Esophagus mucosa (tissue), 1 donor: Measurements from ENCODE around the gene SIGLEC8. TPM values are rescaled to one million over a fixed set of nuclear protein-coding genes. Genes with fewer than 3 reads are reported as not detected.
"Not testable (repeated sequence)": the region's sequence is repeated elsewhere in the genome, so short reads cannot be mapped to it uniquely, and the experiment has no call there.

Experiments used
- ATAC-seq: fragments of 200-7000 bp; cut with Tn5 transposase; one replicate; pipeline ENCODE4 v1.9.1; 2020
- total RNA-seq: library from RNA; stranded (reverse); gene quantifications from one replicate; pipeline ENCODE4 v1.2.4, GENCODE V29; 2023
- donor health status: DM: yes; HTN: yes; CAD: no.

SIGLEC8 gene
- total RNA-seq, 1 donor from 2014 or later = not detected

DNA sequence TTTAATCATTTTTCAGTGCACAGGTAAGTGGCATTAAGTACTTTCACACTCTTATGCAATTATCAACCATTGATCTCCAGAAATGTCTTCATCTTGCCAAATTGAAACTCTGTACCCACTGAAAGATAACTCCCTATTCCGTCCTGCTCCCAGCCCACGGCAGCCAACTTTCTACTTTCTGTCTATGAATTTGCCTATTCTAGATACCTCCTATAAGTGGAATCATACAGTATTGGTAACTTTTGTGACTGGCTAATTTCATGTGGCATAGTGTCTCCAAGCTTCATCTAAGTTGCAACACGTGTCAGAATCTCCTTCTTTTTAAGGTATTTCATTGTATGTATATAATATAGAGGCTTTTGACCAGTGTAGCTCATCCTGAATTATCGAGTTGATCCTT lies 14.4 kb upstream of the SIGLEC8 start:
- ATAC-seq = no peak

DNA sequence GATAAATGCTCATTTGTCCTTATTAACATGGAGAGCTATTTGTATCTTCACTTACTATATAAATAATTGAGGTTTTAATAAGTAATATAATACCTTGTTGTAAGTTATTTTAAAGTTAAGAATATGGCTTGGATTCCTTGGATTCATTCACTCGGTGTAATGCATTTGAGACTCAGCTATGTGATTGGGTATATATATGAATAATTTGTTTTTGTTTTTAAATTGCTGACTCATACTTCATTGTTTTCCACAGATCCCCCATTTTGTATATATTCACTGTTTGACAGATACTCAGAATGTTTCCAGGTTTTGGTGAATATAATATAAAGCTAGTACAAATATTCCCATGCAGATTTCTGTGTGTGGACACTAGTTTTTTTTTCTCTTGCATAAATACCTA lies 13.3 kb upstream of the SIGLEC8 start:
- ATAC-seq = no peak

DNA sequence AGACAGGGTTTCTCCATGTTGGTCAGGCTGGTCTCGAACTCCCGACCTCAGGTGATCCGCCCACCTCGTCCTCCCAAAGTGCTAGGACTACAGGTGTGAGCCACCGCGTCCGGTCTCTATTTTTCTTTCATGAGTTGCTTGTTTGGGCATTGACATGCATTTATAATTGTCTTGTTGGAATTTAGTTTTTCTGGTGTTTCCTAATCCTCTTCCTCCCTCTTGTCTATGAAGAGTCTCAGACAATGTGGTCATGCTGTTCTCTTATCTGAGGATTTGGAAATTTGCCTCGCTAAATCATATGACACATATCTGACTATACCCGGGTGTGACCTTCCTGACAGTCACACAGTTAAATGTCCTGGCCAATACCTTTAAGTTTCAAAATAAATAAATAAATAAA lies 12.7 kb upstream of the SIGLEC8 start:
- no peak for ATAC-seq

DNA sequence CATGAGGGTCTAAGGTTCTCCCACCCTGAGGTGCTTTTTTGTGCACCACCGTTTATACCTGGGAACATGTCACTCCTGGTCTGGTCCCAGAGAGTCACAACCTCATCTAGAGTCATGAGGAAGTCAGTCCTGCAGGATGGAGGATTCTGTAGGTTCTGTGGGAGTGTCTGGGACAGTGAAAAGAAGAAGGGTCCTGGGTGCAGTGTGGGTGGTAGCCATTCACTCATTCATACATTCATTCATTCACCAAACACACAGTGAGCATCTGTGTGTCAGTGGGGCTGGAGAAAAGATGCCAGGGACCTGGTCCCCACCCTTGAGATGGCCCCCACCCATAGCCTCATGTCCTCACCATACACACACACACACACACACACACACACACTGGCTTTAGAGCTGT lies 11.4 kb upstream of the SIGLEC8 start:
- ATAC-seq = no peak

DNA sequence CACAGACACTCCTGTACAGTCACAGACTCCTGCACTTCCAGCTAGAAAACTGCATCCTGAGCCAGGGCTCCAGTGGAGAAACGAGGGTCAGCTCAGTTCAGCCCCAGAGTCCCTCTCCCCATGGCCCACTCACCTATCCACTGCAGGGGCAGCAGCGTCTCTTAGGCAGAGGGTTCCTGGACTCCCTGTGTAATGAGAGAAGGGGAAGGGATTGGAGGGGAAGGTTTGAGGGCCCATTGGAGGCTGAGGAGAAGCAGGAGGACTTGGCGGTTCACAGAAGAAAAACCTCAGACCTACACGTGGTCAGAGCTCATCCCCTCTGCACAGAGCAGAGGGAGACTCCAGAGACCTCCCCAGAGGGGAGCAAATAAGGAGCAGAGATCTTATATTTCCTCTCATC lies 10.9 kb upstream of the SIGLEC8 start:
- no peak for ATAC-seq

DNA sequence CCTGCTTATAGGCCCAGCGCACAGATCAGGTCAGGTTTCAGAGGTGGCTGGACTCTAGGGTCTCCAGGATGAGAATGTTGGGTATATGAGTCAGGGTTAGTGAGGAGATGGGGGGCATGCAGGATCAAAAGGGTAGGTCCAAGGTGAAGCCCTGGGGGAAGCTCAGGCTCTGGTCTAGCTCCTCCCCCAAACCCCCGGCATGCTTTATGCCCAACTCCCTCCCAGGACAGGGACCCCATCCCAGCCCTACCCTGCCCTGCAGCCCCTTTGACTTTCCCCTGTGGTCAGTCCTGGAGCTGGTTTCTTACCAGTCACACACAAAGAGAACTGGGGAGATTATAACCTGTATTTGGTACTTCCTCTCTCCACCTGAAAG lies 10.3 kb upstream of the SIGLEC8 start:
- ATAC-seq = no peak

DNA sequence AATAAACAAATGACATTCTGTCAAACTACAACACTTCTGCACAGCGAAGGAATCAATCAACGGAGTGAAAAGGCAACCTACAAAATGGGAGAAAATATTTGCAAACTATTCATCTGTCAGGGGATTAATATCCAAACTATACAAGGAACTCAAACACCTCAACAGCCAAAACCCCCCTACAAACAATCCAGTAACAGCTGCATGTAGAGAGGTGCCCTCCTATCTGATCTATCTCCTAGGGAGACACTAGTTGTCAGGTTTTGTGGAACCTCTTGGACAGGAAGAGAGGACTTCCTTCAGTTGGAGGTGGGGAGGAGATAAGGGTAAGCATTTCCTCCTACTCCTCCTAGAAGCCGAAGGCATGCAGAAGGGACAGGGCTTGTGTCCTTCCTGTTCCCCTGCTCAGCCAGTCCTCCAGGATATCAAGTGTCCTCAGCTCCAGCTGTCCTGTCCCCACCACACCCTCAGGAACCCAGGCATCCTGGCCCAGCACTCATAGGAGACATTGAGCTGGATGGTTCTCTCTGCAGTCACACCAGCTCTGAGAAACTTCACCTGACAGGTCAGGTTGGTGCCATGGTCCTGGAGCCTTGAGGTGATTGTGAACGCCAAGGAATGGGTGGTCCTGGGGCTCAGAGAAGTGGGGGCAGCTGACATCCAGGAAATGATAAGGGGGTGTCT lies 9.8 kb upstream of the SIGLEC8 start:
- no peak for ATAC-seq

DNA sequence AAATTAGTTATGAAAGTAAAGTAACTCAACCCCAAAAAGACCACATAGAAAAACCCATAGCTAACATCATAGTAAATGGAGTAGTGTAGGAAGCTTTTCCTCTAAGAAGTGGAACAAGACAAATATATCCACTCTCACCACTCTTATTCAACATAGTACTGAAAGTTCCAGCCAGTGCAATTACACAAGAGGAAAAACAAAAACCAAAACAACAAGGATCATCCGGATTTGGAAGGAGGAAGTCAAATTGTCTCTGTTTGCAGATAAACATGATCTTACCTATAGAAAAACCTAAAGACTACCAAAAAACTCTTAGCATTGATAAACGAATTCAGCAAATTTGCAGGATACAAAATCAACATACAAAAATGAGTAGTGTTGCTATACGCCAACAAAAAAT lies 8.5 kb upstream of the SIGLEC8 start:
- ATAC-seq = no peak

DNA sequence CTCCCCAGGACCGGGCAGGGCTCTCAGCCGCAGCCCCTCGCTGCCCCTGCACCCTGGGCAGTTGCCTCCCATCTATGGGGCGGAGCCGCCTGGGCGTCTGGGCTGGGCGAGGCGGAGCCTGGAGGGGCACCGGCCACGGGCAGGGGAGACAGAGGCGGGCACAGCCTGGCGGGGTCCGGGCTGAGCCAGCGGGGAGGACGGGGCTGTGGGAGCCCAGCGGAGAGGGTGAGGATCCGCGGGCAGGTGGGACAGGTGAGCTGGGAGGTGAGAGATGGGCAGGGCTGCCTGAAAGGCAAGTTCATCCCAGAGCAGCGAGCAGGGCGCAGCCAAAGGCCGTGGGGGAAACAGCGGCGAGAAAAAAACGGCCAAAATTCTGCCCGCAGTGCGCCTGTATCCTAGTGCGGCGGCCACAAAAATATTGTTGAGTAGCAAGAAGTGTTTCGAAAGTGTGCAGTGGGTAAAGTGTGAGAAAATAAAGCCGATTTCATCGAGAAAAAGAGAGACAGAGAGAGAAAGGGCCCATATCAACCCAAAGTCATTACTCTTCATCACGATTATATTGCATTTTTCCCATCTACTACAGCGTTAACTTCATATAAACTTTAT lies 5.8 kb upstream of the SIGLEC8 start:
- ATAC-seq = not testable (repeated sequence)

DNA sequence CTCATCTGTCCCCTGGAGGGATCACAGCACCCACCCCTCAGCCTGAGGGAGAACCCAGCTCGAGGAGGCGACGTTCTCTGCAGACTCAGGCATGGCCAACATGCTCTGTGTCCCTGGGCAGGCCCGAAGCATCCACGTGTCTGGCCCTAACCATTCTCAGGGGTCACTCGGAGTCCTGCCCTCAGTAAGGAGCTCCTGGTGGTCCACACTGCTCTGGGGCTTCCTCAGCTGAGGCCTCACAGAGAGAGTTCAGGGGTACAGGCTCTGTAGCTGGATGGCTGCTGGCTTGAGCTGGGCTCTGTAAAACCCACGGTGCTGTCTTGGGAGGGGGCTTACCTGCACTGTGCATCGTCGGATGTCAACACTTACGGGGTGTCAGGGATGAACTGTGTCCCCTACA lies 4.4 kb upstream of the SIGLEC8 start:
- no peak for ATAC-seq

DNA sequence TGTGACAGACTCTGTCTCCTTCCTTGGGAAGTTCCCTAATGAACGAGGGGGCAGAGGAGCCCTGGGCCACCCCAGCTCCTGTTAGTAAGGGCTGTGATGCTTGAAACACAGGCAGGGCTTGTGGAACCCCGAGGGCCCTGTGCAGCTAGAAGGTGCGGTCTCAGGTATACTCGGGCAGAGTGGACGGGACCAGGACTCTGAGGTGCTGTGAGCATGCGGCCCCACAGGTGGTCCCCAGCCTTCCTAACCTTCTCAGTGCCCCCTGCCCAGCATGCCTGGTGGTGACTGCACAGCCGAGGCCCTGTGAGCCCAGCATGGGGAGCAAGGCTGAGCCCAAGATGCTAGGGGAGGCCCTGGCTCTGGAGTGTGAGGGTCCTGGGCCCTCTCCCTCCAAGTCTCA lies 4.0 kb upstream of the SIGLEC8 start:
- peak; percentile 15 for ATAC-seq

DNA sequence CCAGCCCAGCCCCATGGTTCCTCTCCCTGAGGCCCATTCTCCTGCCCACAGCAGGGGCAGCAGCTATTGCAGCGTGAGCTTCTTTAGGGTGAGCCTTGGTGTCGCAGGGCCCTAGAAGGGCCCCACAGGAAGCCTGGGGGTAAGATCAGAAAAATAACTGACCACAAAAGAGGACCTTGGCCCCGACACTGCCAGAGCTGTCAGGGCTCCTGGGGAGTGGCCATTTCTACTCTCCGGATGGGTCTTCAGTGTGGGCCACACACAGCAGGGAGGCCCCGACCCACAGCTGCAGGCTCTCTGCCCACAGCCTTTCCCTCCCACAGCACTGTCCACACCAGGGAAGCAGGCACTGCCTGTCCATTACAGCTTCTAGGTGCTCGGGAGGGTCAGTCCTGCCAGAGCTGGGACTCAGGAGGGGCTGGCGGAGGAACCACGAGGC lies 3.5 kb upstream of the SIGLEC8 start:
- peak; percentile 27 for ATAC-seq

DNA sequence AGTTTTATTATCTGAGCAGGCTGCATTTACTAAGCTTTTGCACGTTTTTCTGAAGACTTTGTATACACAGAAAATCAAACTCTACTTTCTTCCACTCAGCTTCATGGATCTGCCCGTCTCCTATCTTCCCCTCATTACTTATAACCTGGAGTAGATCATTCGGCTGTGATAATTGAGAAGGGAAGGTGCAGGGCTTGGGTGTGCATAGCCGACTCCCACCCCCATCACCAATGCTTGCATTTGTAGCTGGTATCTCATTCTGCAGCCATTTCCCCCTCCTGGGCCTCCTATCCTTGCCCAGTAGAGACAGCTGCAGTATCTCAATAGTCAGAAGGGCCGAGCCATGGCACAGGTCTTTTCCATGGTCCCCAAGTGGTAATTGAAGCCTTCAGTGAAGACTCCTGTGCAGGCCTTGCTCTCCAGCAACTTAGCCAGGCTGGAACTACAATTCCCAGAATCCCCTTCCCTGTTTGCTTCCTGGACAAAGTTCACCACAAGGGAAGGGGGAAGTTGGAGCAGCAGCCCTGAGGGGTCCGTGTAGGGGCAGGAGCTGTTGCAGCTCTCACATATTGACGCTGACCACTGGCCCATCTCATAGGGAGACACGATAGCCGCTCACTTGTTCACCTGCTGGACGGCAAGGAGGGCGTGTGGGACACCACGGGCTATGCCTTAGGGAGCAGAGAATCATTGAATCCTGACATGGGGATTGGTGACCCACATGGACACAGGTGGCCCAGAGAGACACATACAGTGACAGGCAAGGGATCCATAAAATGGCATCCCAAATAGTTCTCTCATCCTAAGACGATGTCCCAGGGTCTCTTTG lies 2.1 kb upstream of the SIGLEC8 start:
- ATAC-seq = no peak

DNA sequence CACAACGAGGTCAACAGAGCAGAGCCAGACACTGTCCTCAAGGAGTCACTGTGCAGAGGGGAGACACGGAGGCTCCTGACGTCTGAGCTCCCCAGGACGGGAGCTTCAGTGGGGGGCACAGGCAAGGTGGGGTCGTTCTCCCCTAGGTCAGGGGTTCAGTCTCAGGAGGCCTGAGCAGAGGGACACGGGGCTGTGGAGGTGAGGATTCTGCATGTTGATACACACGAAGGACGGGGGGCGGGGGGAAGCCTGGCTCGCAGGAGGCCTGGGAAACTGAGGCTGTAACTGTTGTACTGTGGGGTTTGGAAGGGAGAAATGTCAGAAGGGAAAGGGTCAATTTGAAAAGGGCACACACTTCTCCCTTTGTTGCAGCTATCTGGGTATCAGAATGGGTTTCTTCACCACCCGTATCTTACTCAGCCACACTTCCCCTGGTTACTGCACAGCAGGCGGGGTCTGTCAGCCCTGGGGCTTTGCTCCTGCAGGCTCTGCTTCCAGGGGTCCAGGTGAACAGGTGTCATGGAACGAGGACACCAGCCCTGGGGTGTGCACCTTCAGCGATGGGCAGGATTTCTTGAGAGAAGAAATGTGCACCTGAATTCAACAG lies 748 bp upstream of the SIGLEC8 start:
- no peak for ATAC-seq

DNA sequence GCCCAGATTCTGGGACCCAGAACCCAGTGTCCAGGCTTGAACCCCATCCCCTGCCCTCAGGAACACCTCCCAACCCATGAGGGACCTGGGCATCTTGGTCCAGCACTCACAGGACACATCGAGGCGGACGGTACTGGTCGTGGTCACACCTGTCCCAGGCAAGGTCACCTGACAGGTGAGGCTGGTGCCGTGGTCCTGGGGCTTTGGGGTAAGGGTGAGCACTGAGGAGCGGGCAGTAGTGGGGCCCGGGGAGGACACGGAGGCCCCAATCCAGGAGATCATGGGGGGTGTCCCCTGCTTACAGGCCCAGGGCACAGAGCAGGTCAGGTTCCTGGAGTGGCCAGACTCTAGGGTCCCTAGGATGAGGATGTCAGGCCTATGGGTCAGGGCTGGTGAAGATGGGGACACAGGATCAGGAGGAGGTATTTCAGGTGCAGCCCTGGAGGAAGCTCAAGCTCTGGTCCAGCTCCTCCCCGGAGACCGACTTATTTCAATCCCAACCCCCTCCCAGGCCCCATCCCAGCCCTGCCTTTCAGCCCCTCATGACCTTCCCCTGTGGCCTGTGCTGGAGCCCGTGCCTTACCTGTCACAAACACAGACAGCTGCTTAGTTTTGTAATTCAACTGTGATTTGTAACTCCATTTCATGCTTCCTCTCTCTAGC lies 772 bp downstream of the SIGLEC8 start:
- no peak for ATAC-seq

DNA sequence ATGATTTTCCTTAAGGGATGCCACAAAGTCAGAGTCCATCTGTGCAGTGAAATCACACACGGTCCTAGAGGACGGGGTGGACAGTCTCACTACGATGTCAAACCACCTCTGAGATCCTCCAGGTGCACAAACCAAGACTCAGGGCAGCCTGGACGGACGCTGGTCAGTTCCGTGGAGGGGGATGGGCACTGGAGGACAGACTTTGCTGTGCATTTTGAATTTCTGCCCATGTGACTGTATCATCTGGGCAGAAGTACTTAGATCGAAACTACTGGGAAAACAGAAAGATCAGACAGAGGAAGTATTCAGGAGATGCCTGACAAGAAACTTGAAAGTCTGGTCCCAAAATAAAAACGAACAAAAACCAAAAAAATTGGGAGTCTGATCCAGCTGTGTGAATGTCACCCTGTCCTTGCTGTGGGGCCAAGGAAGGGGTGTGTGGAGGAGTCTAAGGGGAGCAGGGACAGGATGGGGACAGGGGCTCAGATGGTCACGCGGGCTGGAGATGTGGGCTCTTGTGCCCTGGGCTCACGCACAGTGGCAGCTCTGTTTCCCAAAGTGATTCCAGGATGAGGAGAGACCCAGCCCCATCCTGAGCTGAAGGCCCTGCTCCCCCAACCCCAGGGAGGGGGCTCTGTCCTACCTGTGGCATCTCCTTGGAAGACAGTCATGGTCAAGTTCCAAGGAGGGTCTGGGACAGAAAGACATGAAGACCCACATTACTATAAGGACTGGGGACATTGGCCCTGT lies 1.5 kb downstream of the SIGLEC8 start:
- no peak for ATAC-seq

DNA sequence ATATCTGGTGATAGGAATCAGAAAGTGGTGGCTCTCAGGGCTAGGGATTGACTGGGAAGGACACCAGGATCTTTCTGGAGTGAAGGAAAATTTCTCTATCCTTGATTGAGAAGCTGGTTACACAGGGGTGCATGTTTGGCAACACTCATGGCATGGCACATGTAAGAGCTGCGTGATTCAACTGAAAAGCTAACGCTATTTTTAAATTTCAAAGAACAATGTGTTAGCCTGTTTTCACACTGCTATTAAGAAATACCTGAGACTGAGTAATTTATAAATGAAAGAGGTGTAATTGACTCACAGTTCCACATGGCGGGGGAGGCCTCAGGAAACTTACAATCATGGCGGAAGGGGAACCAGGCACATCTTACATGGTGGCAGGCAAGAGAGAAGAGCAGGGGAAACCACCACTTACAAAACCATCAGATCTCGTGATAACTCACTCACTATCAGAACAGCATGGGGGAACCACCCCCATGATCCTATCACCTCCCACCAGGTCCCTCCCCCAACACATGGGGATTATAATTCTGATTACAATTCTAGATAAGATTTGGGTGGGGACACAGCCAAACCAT lies 7.4 kb downstream of the SIGLEC8 start:
- no peak for ATAC-seq

DNA sequence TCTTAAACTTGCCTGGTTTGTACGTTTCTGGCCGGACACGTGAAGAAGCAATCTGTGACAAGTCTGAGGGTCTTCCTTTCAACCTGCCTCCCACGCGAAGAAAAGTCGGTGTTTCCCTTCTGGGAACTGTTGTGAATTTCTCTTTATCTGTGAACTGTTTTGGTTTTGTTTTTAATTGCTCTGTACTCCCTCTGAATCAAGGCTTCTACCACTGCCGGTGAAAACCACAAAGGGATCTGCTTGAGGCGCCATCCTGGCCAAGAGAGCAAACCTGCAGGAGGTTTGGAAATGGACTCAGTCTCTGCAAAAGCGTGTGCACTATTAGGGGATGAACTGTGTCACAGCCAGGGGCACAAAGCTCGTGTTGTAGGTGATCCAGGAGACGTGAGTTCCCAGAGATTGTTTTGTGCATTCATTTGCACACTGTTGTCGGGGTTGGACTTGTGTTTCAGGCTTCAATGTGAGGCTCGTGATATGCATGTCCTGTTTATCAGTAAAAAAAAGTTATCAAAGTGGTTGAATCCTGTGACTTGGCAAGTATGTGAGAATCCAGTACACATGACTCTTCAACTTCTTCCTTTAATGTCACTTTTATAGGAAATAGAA lies 9.7 kb downstream of the SIGLEC8 start:
- ATAC-seq = no peak

DNA sequence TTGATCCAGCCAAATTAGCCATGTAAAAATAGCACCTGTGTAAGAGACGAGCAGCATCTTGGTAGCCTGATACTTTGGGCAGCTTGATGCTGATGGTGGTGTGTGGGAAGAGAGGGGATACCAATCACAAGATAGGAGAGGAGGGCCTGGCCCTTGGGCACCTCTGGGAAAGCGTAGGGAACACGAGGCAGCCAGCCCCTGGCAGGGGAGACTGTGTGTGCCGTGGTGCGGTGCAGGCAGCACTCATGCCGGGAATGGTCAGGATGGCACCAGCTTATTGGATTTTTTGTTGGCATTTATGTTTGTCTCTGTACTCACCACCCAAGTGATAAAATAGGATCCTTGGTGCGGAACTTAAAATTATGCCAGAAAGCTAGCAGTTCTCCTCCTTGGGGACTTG lies 10.2 kb downstream of the SIGLEC8 start:
- no peak for ATAC-seq

DNA sequence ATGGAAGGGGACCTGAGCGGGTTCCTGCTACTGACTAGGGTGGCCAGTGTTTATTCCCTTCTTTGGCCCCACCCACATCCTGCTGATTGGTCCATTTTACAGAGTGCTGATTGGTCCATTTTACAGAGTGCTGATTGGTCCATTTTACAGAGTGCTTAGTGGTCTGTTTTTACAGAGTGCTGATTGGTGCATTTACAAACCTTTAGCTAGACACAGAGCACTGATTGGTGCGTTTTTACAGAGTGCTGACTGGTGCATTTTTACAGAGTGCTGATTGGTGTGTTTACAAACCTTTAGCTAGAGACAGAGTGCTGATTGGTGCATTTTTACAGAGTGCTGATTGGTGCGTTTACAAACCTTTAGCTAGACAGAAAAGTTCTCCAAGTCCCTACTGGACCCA lies 10.7 kb downstream of the SIGLEC8 start:
- not testable (repeated sequence) for ATAC-seq
